ENCODE measurements around the gene MAPKAP1.

- TF ChIP-seq GATA2 (IDR thresholded peaks at IDR 0.05; ENCODE audit: low read depth, low read length), result no peak
- no peak for TF ChIP-seq GATA3 (IDR thresholded peaks at IDR 0.05; ENCODE audit: low read depth, low read length)
Observed at GRCh38 chr9:125517577-125517976, 189.4 kb downstream of the MAPKAP1 start.

Measured in SH-SY5Y (cell line).